Measurements from ENCODE around the gene ACTR10.

Gene ACTR10

GRCh38 chr14:58282925-58283593, 83.1 kb downstream of the ACTR10 start:
- DNase-seq, result no peak

- DNase-seq, result no peak
Measured at GRCh38 chr14:58283730-58284129, 83.8 kb downstream of the ACTR10 start.

DNA sequence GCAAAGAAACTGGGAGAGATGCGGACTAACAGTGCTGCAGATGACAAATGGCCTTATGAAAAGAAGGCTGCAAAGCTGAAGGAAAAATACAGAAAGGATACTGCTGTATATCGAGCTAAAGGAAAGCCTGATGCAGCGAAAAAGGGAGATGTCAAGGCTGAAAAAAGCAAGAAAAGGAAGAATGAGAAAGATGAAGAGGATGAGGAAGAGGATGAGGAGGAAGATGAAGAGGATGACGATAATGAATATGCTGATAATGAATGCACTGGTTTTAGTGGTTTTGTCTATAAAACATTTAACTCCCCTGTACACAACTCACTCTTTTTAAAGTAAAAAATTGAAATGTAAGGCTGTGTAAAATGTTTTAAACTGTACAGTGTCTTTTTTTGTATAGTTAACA, 85.2 kb downstream of the ACTR10 start:
- no peak for DNase-seq

All from NCI-H526 (cell line).